Naive thymus-derived CD4-positive, alpha-beta T cell (primary cell): Measurements from ENCODE around the gene SURF2. TPM values are rescaled to one million over a fixed set of nuclear protein-coding genes. Genes with fewer than 3 reads are reported as not detected.
"Not testable (repeated sequence)": the region's sequence is repeated elsewhere in the genome, so short reads cannot be mapped to it uniquely, and the experiment has no call there.

Source experiments
- ATAC-seq: fragments of 150-1000 bp; cut with Tn5 transposase; 2 replicates; pipeline ENCODE4 v1.10.0; 2021; ENCODE audit warnings: mild to moderate bottlenecking, moderate library complexity
- CTCF ChIA-PET: fragments of 350-600 bp; sonication (Branson Sonifier 250); formaldehyde crosslinking; loops from one replicate; lab custom pipeline; 2021; ENCODE audit warnings: antibody characterized with exemption; lab: Charles Lee
- POLR2A ChIA-PET: fragments of 350-600 bp; sonication (Branson Sonifier 250); formaldehyde crosslinking; loops from one replicate; lab custom pipeline; 2021; ENCODE audit warnings: antibody characterized with exemption, inconsistent platforms; lab: Charles Lee
- DNase-seq, 9 donors: peaks; one replicate each; pipeline versions ENCODE4 v3.0.0 to v3.0.0-alpha.2; 2020 to 2022; ENCODE audit warnings: mixed read lengths in 1 of 9
- H3K27ac ChIP-seq: one replicate; pipeline ENCODE4 v1.7.0; 2013; ENCODE audit warnings: mild to moderate bottlenecking, low read depth, low read length, moderate library complexity
- H3K27me3 ChIP-seq, 2 donors: one replicate each; pipeline ENCODE4 v1.7.0; 2013; ENCODE audit warnings: low read length in 2 of 2, mild to moderate bottlenecking in 2 of 2, moderate library complexity in 2 of 2; ENCODE audit not compliant: control insufficient read depth in 2 of 2, insufficient read depth in 2 of 2
- H3K36me3 ChIP-seq, 3 experiments: 1 replicate in 2 of 3; 2 replicates in 1 of 3; pipeline ENCODE4 v1.7.0; 2013; ENCODE audit warnings: low read length in 3 of 3, mild to moderate bottlenecking in 3 of 3, moderate library complexity in 1 of 3; ENCODE audit not compliant: insufficient read depth in 3 of 3, control insufficient read depth in 2 of 3
- H3K4me1 ChIP-seq, 2 donors: one replicate each; pipeline ENCODE4 v1.7.0; 2013; ENCODE audit warnings: low read length in 2 of 2, mild to moderate bottlenecking in 2 of 2, moderate library complexity in 1 of 2; ENCODE audit not compliant: control insufficient read depth in 2 of 2, insufficient read depth in 2 of 2
- H3K4me3 ChIP-seq: 2 replicates; pipeline ENCODE4 v1.7.0; 2013; ENCODE audit warnings: mild to moderate bottlenecking, low read length
- H3K9me3 ChIP-seq, 3 experiments: 1 replicate in 2 of 3; 2 replicates in 1 of 3; pipeline ENCODE4 v1.7.0; 2013; ENCODE audit warnings: low read length in 3 of 3; ENCODE audit not compliant: control insufficient read depth in 2 of 3
- H3K27ac Mint-ChIP-seq, 9 donors: one replicate each; pipeline ENCODE4 v1.8.0; 2020 to 2022; ENCODE audit warnings: mixed read lengths in 9 of 9, mild to moderate bottlenecking in 8 of 9, moderate library complexity in 5 of 9, inconsistent platforms in 2 of 9
- H3K27me3 Mint-ChIP-seq, 5 donors: one replicate each; pipeline ENCODE4 v1.8.0; 2021 to 2022; ENCODE audit warnings: mixed read lengths in 5 of 5, mild to moderate bottlenecking in 1 of 5
- H3K36me3 Mint-ChIP-seq, 5 donors: one replicate each; pipeline ENCODE4 v1.8.0; 2020 to 2022; ENCODE audit warnings: mixed read lengths in 5 of 5, mild to moderate bottlenecking in 3 of 5, inconsistent platforms in 1 of 5
- H3K4me1 Mint-ChIP-seq, 7 donors: one replicate each; pipeline ENCODE4 v1.8.0; 2020 to 2022; ENCODE audit warnings: mixed read lengths in 7 of 7, mild to moderate bottlenecking in 3 of 7, inconsistent platforms in 1 of 7
- H3K4me3 Mint-ChIP-seq, 10 donors: one replicate each; pipeline ENCODE4 v1.8.0; 2020 to 2022; ENCODE audit warnings: mild to moderate bottlenecking in 10 of 10, mixed read lengths in 10 of 10, moderate library complexity in 6 of 10, inconsistent platforms in 2 of 10
- H3K9me3 Mint-ChIP-seq, 11 donors: one replicate each; pipeline ENCODE4 v1.8.0; 2020 to 2022; ENCODE audit warnings: mixed read lengths in 11 of 11, mild to moderate bottlenecking in 4 of 11, inconsistent platforms in 1 of 11, moderate library complexity in 1 of 11
- intact Hi-C, 2 donors: fragments of 100-400 bp; cut with micrococcal nuclease; formaldehyde crosslinking; loops; one replicate each; pipeline ENCODE4 v1.15.1; 2023
- polyA plus RNA-seq, 2 donors: library from polyadenylated mRNA; unstranded; fragments of 300-500 nt; fragmentation: Illumina TruSeq; gene quantifications; one replicate each; pipeline ENCODE4 v1.2.3, GENCODE V29; 2021
- total RNA-seq, 6 experiments: library from RNA in 5 of 6; stranded (reverse) in 5 of 6; gene quantifications; 1 replicate in 5 of 6; 2 replicates in 1 of 6; pipeline ENCODE4 v1.2.3 and lab custom pipeline; 2021 to 2026

Gene SURF2
- total and polyA plus RNA-seq, 7 experiments from 2014 or later: 15.0 to 44.5 (median 21.9) TPM

GRCh38 chr9:133391449-133391848 lies 35.1 kb downstream of the SURF2 start:
- DNase-seq, H3K27me3 ChIP-seq, H3K27ac ChIP-seq, H3K4me3 Mint-ChIP-seq, H3K36me3 ChIP-seq, H3K9me3 Mint-ChIP-seq, CTCF ChIA-PET, H3K4me3 ChIP-seq, H3K9me3 ChIP-seq, intact Hi-C loops, H3K4me1 Mint-ChIP-seq, POLR2A ChIA-PET, H3K27ac Mint-ChIP-seq, H3K27me3 Mint-ChIP-seq, H3K36me3 Mint-ChIP-seq, ATAC-seq, H3K4me1 ChIP-seq: not testable (repeated sequence)

- H3K27me3 Mint-ChIP-seq, DNase-seq, intact Hi-C loops, H3K27me3 ChIP-seq, ATAC-seq, H3K4me3 ChIP-seq, H3K36me3 Mint-ChIP-seq, H3K4me1 ChIP-seq, H3K9me3 Mint-ChIP-seq, H3K9me3 ChIP-seq, H3K36me3 ChIP-seq, H3K27ac ChIP-seq, CTCF ChIA-PET, H3K4me3 Mint-ChIP-seq, H3K27ac Mint-ChIP-seq, POLR2A ChIA-PET, H3K4me1 Mint-ChIP-seq: not testable (repeated sequence)
These were observed 36.0 kb downstream of the SURF2 start for GRCh38 chr9:133392308-133392707.

- Histone ChIP-seq H3K27me3 (no peaks in the 10 kb centered on the region), H3K27ac (no peak overlapping the region), H3K4me1 (no peaks in the 10 kb centered on the region), H3K4me3 (no peak overlapping the region), H3K9me3 (no peaks in the 10 kb centered on the region), H3K36me3 (no peaks in the 10 kb centered on the region)
- intact Hi-C loops: no loop called here
- DNase-seq: no peak
- H3K4me1 Mint-ChIP-seq: peaks cover 0 to 3% (median 0%) of the 10 kb centered on the region in 7 donors
- ChIA-PET POLR2A (no interaction called here), CTCF (no interaction called here)
- no peaks in the 10 kb centered on the region for H3K9me3 Mint-ChIP-seq
- H3K27ac Mint-ChIP-seq: no peak overlapping the region
- ATAC-seq: no peak
- no peaks in the 10 kb centered on the region for H3K36me3 Mint-ChIP-seq
- H3K27me3 Mint-ChIP-seq: peaks cover 0 to 9% (median 0%) of the 10 kb centered on the region in 5 donors
- H3K4me3 Mint-ChIP-seq: no peak overlapping the region
These were observed 37.0 kb downstream of the SURF2 start for GRCh38 chr9:133393399-133393798.

- H3K27me3 ChIP-seq: no peaks in the 10 kb centered on the region
- POLR2A ChIA-PET: no interaction called here
- no peak overlapping the region for H3K27ac Mint-ChIP-seq
These were observed 38.4 kb downstream of the SURF2 start for GRCh38 chr9:133394687-133395271.

GRCh38 chr9:133396952-133397351 lies 40.6 kb downstream of the SURF2 start:
- no peak for ATAC-seq
- Mint-ChIP-seq H3K36me3 (no peaks in the 10 kb centered on the region), H3K4me1 (peaks cover 0 to 3% (median 0%) of the 10 kb centered on the region in 7 donors), H3K27ac (peak overlapping the region in 2 of 9 donors; percentile 22 to 46), H3K27me3 (no peaks in the 10 kb centered on the region), H3K4me3 (no peak overlapping the region), H3K9me3 (no peaks in the 10 kb centered on the region)
- no peak for DNase-seq
- intact Hi-C loops: no loop called here
- no peaks in the 10 kb centered on the region for H3K27me3 ChIP-seq
- H3K27ac ChIP-seq: no peak overlapping the region
- POLR2A ChIA-PET: no interaction called here
- H3K4me3 ChIP-seq: no peak overlapping the region
- H3K36me3 ChIP-seq: no peaks in the 10 kb centered on the region
- CTCF ChIA-PET: interaction anchor here (0.7 kb wide), 1 partner anchor 10 kb away, joined by 4 read pairs; no protein-coding TSS in a partner anchor
- H3K9me3 ChIP-seq: no peaks in the 10 kb centered on the region
- H3K4me1 ChIP-seq: no peaks in the 10 kb centered on the region

More at GRCh38 chr9:133394687-133395271, 38.4 kb downstream of the SURF2 start:
- Histone ChIP-seq H3K9me3 (no peaks in the 10 kb centered on the region), H3K4me1 (no peaks in the 10 kb centered on the region), H3K36me3 (no peaks in the 10 kb centered on the region), H3K4me3 (no peak overlapping the region), H3K27ac (no peak overlapping the region)
- CTCF ChIA-PET: no interaction called here
- peaks cover 0 to 4% (median 0%) of the 10 kb centered on the region in 5 donors for H3K27me3 Mint-ChIP-seq
- DNase-seq: no peak
- no peaks in the 10 kb centered on the region for H3K36me3 Mint-ChIP-seq
- intact Hi-C loops: no loop called here
- no peak overlapping the region for H3K4me3 Mint-ChIP-seq
- H3K4me1 Mint-ChIP-seq: peaks cover 0 to 3% (median 0%) of the 10 kb centered on the region in 7 donors
- ATAC-seq: no peak
- no peaks in the 10 kb centered on the region for H3K9me3 Mint-ChIP-seq

- Mint-ChIP-seq H3K4me3 (no peak overlapping the region), H3K4me1 (peaks cover 0 to 3% (median 0%) of the 10 kb centered on the region in 7 donors), H3K9me3 (no peaks in the 10 kb centered on the region), H3K36me3 (no peaks in the 10 kb centered on the region), H3K27ac (peak overlapping the region in 3 of 9 donors; percentile 22 to 46 (median 39)), H3K27me3 (no peaks in the 10 kb centered on the region)
- ATAC-seq (no peak), DNase-seq (no peak)
- peaks cover 0 to 4% (median 0%) of the 10 kb centered on the region in 3 experiments for H3K36me3 ChIP-seq
- intact Hi-C loops: no loop called here
- ChIA-PET POLR2A (no interaction called here), CTCF (interaction anchor here (0.7 kb wide), 1 partner anchor 11 kb away, joined by 4 read pairs; no protein-coding TSS in a partner anchor)
- H3K4me1 ChIP-seq: no peaks in the 10 kb centered on the region
- H3K4me3 ChIP-seq: no peak overlapping the region
- no peaks in the 10 kb centered on the region for H3K27me3 ChIP-seq
- H3K9me3 ChIP-seq: no peaks in the 10 kb centered on the region
- no peak overlapping the region for H3K27ac ChIP-seq
These were observed 41.0 kb downstream of the SURF2 start for GRCh38 chr9:133397370-133397769.

GRCh38 chr9:133397895-133398294 lies 41.5 kb downstream of the SURF2 start:
- H3K27ac Mint-ChIP-seq: no peak overlapping the region
- no peaks in the 10 kb centered on the region for H3K9me3 Mint-ChIP-seq
- H3K4me1 ChIP-seq: no peaks in the 10 kb centered on the region
- CTCF ChIA-PET: no interaction called here
- no peaks in the 10 kb centered on the region for H3K27me3 Mint-ChIP-seq
- H3K36me3 Mint-ChIP-seq: no peaks in the 10 kb centered on the region
- ATAC-seq (no peak), DNase-seq (no peak)
- H3K4me1 Mint-ChIP-seq: peaks cover 0 to 3% (median 0%) of the 10 kb centered on the region in 7 donors
- H3K9me3 ChIP-seq: no peaks in the 10 kb centered on the region
- intact Hi-C loops: no loop called here
- POLR2A ChIA-PET: no interaction called here
- H3K4me3 Mint-ChIP-seq: no peak overlapping the region
- H3K27ac ChIP-seq: no peak overlapping the region
- no peak overlapping the region for H3K4me3 ChIP-seq
- no peaks in the 10 kb centered on the region for H3K27me3 ChIP-seq
- H3K36me3 ChIP-seq: peaks cover 0 to 9% (median 0%) of the 10 kb centered on the region in 3 experiments
